Measurements from ENCODE around the gene ZNF275.

The ZNF275 gene

DNA sequence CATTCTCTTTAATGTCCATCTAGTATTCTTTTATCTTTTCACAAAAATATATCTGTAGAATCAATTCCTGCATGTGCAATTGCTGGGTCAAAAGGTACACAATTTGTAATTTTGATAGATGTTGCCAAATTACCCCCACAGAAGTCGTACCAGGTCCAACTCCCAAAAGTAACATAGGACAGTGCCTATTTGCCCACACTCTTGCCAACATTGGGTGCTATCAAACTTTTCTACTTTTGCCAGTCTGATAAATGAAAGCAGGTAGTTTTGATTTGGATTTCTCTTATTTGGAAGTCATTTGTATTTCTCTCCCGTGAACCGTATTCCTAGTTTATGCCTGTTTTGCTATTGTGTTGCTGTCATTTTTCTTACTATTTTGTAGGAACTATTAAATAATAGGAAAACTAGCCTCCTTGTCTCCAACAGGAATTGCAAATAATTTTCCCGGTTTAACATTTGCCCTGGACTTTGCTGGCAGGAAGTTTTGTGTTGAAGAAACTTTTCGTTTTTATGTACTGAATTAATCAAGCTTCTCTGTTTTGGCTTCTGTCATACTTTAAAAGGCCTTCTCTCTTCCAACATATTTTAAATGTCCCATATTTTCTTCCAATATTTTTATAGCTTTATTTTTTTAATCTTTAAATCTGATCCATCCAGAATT, 33.1 kb downstream of the ZNF275 start:
- Histone ChIP-seq H3F3A (ENCODE audit: control insufficient read depth, insufficient read depth) (no peaks in the 10 kb centered on the region), H3K4me1 (ENCODE audit: control insufficient read depth, low read length) (no peaks in the 10 kb centered on the region)
- TF ChIP-seq EZH2phosphoT487 (IDR thresholded peaks at IDR 0.05; ENCODE audit: borderline replicate concordance, low read length) = no peak
- TF ChIP-seq, protein P1, sequence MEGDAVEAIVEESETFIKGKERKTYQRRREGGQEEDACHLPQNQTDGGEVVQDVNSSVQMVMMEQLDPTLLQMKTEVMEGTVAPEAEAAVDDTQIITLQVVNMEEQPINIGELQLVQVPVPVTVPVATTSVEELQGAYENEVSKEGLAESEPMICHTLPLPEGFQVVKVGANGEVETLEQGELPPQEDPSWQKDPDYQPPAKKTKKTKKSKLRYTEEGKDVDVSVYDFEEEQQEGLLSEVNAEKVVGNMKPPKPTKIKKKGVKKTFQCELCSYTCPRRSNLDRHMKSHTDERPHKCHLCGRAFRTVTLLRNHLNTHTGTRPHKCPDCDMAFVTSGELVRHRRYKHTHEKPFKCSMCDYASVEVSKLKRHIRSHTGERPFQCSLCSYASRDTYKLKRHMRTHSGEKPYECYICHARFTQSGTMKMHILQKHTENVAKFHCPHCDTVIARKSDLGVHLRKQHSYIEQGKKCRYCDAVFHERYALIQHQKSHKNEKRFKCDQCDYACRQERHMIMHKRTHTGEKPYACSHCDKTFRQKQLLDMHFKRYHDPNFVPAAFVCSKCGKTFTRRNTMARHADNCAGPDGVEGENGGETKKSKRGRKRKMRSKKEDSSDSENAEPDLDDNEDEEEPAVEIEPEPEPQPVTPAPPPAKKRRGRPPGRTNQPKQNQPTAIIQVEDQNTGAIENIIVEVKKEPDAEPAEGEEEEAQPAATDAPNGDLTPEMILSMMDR (IDR thresholded peaks at IDR 0.05; ENCODE audit: low read depth, low read length, poor library complexity, severe bottlenecking) = no peak

DNA sequence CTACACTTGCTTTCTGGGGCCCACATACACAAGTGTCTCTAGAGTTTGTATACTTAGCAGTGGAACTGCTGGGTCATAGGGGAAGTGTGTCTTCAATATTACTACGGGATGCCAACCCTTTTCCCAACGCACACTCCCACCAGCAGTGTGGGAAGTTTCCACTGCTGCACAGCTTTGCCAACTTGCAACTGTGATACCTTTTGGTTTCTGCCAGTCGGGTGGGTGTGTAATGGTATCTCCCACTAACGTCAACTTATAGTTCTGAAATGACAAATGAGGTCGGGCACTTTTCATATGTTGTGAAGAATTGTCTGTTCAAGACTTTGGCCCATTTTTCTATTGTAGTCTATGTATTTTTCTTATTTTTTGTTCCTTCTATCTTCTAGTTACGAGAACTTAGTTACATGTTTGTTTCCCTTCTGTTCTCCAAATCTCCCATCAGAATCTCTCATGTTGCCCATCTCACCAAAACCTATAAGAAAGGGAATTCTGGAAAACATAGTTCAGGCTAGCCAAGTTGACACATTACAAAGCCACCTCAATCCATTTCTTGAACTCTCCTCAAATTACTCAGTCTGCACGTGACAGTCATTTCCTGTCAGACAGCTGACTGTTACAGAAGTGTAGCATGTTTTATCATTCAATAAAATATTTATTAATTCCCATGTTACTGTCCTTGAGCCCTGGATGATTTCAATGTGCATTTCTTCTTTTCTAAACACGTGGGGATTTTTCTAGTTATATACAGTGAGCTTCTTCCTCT, 36.5 kb downstream of the ZNF275 start:
- H3K4me2 ChIP-seq (ENCODE audit: low read length) = no peak overlapping the region
- H3F3A ChIP-seq (ENCODE audit: control insufficient read depth, insufficient read depth) = no peaks in the 10 kb centered on the region
- no peaks in the 10 kb centered on the region for H3K4me1 ChIP-seq (ENCODE audit: control insufficient read depth, low read length)
- no peak overlapping the region for H3K4me3 ChIP-seq (ENCODE audit: low read length)
- 0 out of 2 replicates have a peak, but pooled peaks cover 2% of the 10 kb centered on the region for H3K27me3 ChIP-seq (ENCODE audit: control insufficient read depth, low read length)
- H3K9me2 ChIP-seq (replicated peaks; ENCODE audit: control insufficient read depth, low read length) = no peaks in the 10 kb centered on the region
- H3K79me2 ChIP-seq (ENCODE audit: control insufficient read depth, low read length) = no peaks in the 10 kb centered on the region
- H3K36me3 ChIP-seq (ENCODE audit: control insufficient read depth, low read length) = no peaks in the 10 kb centered on the region
- no peak overlapping the region for H3K27ac ChIP-seq (ENCODE audit: low read depth, low read length)
- H4K20me1 ChIP-seq (ENCODE audit: control insufficient read depth, insufficient read depth, low read depth, low read length) = no peaks in the 10 kb centered on the region
- H3K9me3 ChIP-seq (ENCODE audit: control insufficient read depth, insufficient read depth, low read length) = no peaks in the 10 kb centered on the region
- TF ChIP-seq, protein P1 (IDR thresholded peaks at IDR 0.05; ENCODE audit: low read depth, low read length, poor library complexity, severe bottlenecking) = no peak
- TF ChIP-seq EZH2phosphoT487 (IDR thresholded peaks at IDR 0.05; ENCODE audit: borderline replicate concordance, low read length) = no peak

More for the DNA sequence above, 33.1 kb downstream of the ZNF275 start:
- H3K9me3 ChIP-seq (ENCODE audit: control insufficient read depth, insufficient read depth, low read length) = no peaks in the 10 kb centered on the region
- no peaks in the 10 kb centered on the region for H3K27me3 ChIP-seq (ENCODE audit: control insufficient read depth, low read length)
- H3K4me2 ChIP-seq (ENCODE audit: low read length) = no peak overlapping the region
- H3K9me2 ChIP-seq (replicated peaks; ENCODE audit: control insufficient read depth, low read length) = no peaks in the 10 kb centered on the region
- no peak overlapping the region for H3K27ac ChIP-seq (ENCODE audit: low read depth, low read length)
- no peak overlapping the region for H3K4me3 ChIP-seq (ENCODE audit: low read length)
- H3K79me2 ChIP-seq (ENCODE audit: control insufficient read depth, low read length) = no peaks in the 10 kb centered on the region
- no peaks in the 10 kb centered on the region for H4K20me1 ChIP-seq (ENCODE audit: control insufficient read depth, insufficient read depth, low read depth, low read length)
- no peaks in the 10 kb centered on the region for H3K36me3 ChIP-seq (ENCODE audit: control insufficient read depth, low read length)

DNA sequence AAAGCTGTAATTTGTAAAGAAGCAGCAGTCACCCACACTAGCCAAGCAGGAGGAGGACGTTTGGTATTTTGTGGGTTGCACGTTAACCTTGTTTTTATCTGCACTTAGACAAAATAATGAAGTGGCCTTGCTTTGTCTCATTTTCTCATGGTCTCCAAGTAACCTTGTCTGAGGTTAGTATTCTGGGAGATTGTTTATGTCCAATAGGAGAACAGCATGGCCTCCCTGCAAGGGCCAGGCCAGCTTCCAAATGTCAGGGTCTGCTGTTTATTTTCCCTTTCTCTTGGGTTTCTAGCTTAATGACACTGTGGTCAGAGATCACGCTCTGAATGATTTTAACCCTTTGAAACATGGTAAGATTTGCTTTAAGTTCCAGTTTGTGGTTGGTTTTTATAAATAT, 37.3 kb downstream of the ZNF275 start:
- H3K27me3 ChIP-seq (ENCODE audit: control insufficient read depth, low read length) = 0 out of 2 replicates have a peak, but pooled peaks cover 2% of the 10 kb centered on the region
- H3K4me2 ChIP-seq (ENCODE audit: low read length) = no peak overlapping the region
- H3K27ac ChIP-seq (ENCODE audit: low read depth, low read length) = no peak overlapping the region
- H3K36me3 ChIP-seq (ENCODE audit: control insufficient read depth, low read length) = no peaks in the 10 kb centered on the region
- H3K9me2 ChIP-seq (replicated peaks; ENCODE audit: control insufficient read depth, low read length) = no peaks in the 10 kb centered on the region
- H3K79me2 ChIP-seq (ENCODE audit: control insufficient read depth, low read length) = no peaks in the 10 kb centered on the region
- TF ChIP-seq, protein P1 (IDR thresholded peaks at IDR 0.05; ENCODE audit: low read depth, low read length, poor library complexity, severe bottlenecking) = no peak
- no peak for TF ChIP-seq EZH2phosphoT487 (IDR thresholded peaks at IDR 0.05; ENCODE audit: borderline replicate concordance, low read length)
- H3K4me3 ChIP-seq (ENCODE audit: low read length) = no peak overlapping the region
- H3F3A ChIP-seq (ENCODE audit: control insufficient read depth, insufficient read depth) = no peaks in the 10 kb centered on the region
- no peaks in the 10 kb centered on the region for H3K9me3 ChIP-seq (ENCODE audit: control insufficient read depth, insufficient read depth, low read length)
- no peaks in the 10 kb centered on the region for H4K20me1 ChIP-seq (ENCODE audit: control insufficient read depth, insufficient read depth, low read depth, low read length)
- no peaks in the 10 kb centered on the region for H3K4me1 ChIP-seq (ENCODE audit: control insufficient read depth, low read length)
